ENCODE data around the gene TRIM9. TPM values are rescaled to one million over a fixed set of nuclear protein-coding genes. Genes with fewer than 3 reads are reported as not detected.

TRIM9 gene
- total RNA-seq, 4 donors from 2014 or later, result 0.56 to 2.6 (median 1.8) TPM

DNA sequence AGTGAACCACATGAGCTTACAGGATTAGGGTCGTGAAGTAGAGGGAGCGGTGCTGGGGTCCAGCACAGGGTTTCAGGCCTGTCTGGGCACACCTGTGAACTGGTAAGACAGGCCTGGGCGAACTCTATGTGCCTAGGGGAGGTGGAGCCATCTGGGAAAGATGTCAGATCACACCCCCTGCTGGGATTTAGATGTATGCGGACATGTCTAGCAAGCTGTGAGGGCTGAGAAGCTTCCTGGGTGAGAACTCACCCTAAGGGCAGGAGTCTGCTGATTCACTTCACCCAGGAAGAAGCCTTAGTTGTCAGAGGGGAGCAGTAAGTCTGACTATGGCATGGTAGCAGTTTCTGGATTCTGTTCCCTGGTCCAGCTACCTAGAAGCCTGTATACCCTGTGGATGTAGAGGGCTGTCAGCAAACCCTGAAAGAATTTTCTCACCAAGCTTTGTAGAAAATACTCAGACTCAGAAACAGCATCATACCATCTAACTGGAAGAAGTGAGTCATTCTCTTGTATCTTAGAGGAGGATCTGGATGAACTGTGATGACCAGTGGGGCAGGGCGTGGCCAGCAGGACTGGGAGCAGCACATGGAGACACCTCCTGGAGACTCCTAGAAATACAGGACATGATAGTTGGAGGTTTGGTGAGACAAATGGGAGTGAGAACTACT is 139.4 kb downstream of the TRIM9 start:
- intact Hi-C loops (cut with DNase I), result loop anchor here (5.0 kb wide), 1 partner anchor 262 kb away; no protein-coding TSS in a partner anchor
- no peaks in the 10 kb centered on the region for H3K36me3 ChIP-seq
- TF ChIP-seq POLR2A (IDR thresholded peaks at IDR 0.05), result no peak
- TF ChIP-seq, protein P1, sequence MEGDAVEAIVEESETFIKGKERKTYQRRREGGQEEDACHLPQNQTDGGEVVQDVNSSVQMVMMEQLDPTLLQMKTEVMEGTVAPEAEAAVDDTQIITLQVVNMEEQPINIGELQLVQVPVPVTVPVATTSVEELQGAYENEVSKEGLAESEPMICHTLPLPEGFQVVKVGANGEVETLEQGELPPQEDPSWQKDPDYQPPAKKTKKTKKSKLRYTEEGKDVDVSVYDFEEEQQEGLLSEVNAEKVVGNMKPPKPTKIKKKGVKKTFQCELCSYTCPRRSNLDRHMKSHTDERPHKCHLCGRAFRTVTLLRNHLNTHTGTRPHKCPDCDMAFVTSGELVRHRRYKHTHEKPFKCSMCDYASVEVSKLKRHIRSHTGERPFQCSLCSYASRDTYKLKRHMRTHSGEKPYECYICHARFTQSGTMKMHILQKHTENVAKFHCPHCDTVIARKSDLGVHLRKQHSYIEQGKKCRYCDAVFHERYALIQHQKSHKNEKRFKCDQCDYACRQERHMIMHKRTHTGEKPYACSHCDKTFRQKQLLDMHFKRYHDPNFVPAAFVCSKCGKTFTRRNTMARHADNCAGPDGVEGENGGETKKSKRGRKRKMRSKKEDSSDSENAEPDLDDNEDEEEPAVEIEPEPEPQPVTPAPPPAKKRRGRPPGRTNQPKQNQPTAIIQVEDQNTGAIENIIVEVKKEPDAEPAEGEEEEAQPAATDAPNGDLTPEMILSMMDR (IDR thresholded peaks at IDR 0.05), result no peak
- no peaks in the 10 kb centered on the region for H3K27me3 ChIP-seq
- peak in 1 of 2 donors; percentile 30 for DNase-seq
- H3K9me3 ChIP-seq, result no peaks in the 10 kb centered on the region
- H3K27ac ChIP-seq, result no peak overlapping the region
- 82% methylated on average over 5 of the region's 5 CpGs for WGBS, 2 donors
- no peak overlapping the region for H3K4me3 ChIP-seq (replicated peaks in 1 of 3)
- no peaks in the 10 kb centered on the region for H3K4me1 ChIP-seq

DNA sequence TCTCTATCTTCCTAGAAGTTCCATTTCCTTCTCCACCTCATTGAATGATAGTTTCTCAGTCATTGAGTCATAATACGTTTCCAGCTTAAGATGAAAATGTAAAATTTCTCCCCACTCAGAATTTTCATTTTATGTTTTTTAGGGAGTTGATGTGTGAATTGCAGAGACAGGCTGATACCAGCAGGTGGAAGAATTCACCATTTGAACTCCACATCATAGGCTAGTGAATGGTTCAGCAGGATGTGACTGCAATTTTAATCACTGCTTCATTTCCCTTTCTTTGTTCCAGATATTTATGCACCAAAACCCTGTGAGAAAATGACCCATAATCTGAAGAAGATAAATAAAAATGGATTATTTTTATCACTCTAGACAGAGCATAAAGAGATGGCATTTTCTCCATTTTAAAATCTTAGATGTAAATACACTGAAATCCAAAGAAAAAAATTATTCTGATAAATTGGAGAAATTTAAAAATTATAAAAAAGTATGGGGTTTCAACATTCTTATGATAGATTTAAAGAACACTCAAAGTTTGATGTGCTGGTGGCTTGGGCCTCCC is 140.0 kb downstream of the TRIM9 start:
- Histone ChIP-seq H3K27ac (no peak overlapping the region), H3K4me3 (replicated peaks in 1 of 3) (no peak overlapping the region), H3K27me3 (no peaks in the 10 kb centered on the region), H3K9me3 (no peaks in the 10 kb centered on the region), H3K4me1 (no peaks in the 10 kb centered on the region), H3K36me3 (no peaks in the 10 kb centered on the region)
- TF ChIP-seq, protein P1 (IDR thresholded peaks at IDR 0.05), result peak in 5 of 6 experiments; percentile 33 to 76 (median 69)
- TF ChIP-seq POLR2A (IDR thresholded peaks at IDR 0.05), result no peak
- WGBS, 2 donors, result 15 to 36% methylated on average over 1 of the region's 1 CpG
- intact Hi-C loops (cut with DNase I), result loop anchor here (5.0 kb wide), 1 partner anchor 262 kb away; no protein-coding TSS in a partner anchor
- DNase-seq, result no peak

DNA sequence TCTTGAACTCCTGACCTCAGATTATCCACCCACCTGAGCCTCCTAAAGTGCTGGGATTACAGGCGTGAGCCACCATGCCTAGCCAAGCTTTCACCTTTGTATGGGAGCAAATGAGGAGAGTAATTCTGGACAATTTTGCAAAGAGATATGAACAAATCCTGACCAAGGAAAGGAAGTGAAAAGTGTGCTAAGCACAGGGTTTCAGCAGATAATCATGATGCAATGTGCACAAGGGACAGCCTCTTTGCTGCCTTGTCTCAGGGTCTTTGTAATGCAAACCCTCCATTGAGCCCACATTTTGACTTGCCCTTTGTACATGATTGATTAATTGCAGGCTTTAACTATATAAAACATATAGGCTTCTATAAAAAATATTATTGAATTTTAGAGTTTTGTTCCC is 141.4 kb downstream of the TRIM9 start:
- H3K36me3 ChIP-seq, result no peaks in the 10 kb centered on the region
- intact Hi-C loops (cut with DNase I), result no loop called here

DNA sequence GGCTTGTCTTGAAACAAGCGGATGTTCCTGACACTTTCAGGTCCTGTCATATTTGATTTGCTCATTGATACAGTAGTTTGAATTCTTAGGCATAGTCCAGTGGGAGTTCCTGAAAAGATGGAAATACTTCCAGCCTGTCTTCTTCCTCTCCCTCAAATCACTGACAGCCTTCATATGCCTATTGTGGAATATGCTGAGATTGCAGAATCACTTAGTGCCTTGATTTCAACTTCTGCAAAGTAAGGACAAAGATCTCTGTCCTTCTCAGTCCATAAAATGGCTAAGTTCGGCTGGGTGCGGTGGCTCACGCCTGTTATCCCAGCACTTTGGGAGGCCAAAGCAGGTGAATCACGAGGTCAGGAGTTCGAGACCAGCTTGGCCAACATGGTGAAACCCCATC is 143.9 kb downstream of the TRIM9 start:
- no peak overlapping the region for H3K27ac ChIP-seq
- intact Hi-C loops (cut with DNase I), result no loop called here
- no peak overlapping the region for H3K4me3 ChIP-seq (replicated peaks in 1 of 3)
- 98% methylated on average over 6 of the region's 6 CpGs for WGBS, 2 donors
- no peak for DNase-seq
- H3K27me3 ChIP-seq, result no peaks in the 10 kb centered on the region
- no peaks in the 10 kb centered on the region for H3K9me3 ChIP-seq
- no peaks in the 10 kb centered on the region for H3K4me1 ChIP-seq
- no peaks in the 10 kb centered on the region for H3K36me3 ChIP-seq
- TF ChIP-seq POLR2A (IDR thresholded peaks at IDR 0.05), result no peak

More for the DNA sequence above, 141.4 kb downstream of the TRIM9 start:
- Histone ChIP-seq H3K4me1 (no peaks in the 10 kb centered on the region), H3K4me3 (replicated peaks in 1 of 3) (no peak overlapping the region), H3K9me3 (no peaks in the 10 kb centered on the region), H3K27ac (no peak overlapping the region), H3K27me3 (no peaks in the 10 kb centered on the region)
- no peak for DNase-seq
- WGBS, 2 donors, result 94 to 100% methylated on average over 1 of the region's 1 CpG
- TF ChIP-seq, protein P1 (IDR thresholded peaks at IDR 0.05), result no peak
- TF ChIP-seq POLR2A (IDR thresholded peaks at IDR 0.05), result no peak

DNA sequence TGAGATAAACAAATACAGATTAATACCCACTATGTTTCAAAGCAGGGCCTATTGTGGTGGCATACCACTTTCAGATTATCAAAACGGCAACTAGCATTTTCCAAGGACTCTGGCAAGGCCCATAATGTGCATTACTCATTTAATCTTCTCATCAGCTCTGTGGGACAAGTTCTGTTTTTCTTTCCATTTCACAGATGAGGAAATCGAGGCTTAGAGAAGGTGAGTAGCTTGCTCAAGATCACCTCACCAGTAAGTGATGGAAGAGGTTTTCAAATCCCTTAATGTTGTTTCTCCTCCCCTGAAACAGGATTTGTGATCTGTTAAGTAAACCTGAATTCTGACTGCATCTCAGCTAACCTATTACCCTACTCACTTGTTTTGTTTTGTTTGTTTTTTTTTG is 146.7 kb downstream of the TRIM9 start:
- Histone ChIP-seq H3K4me1 (no peaks in the 10 kb centered on the region), H3K27me3 (no peaks in the 10 kb centered on the region), H3K36me3 (no peaks in the 10 kb centered on the region), H3K9me3 (no peaks in the 10 kb centered on the region), H3K4me3 (replicated peaks in 1 of 3) (no peak overlapping the region), H3K27ac (no peak overlapping the region)
- no peak for DNase-seq
- WGBS, 2 donors, result 72 to 84% methylated on average over 2 of the region's 2 CpGs
- intact Hi-C loops (cut with DNase I), result no loop called here
- TF ChIP-seq, protein P1 (IDR thresholded peaks at IDR 0.05), result no peak
- no peak for TF ChIP-seq POLR2A (IDR thresholded peaks at IDR 0.05)

Data from thyroid gland (tissue), 4 donors.